NCI-H1436 (cell line): ENCODE results near the gene EPHB3.

Source experiments
- DNase-seq: peaks from one replicate; lab custom pipeline; 2025; lab: John Stamatoyannopoulos, UW

The EPHB3 gene

GRCh38 chr3:184626923-184627322 lies 65.3 kb downstream of the EPHB3 start:
- no peak for DNase-seq

DNA sequence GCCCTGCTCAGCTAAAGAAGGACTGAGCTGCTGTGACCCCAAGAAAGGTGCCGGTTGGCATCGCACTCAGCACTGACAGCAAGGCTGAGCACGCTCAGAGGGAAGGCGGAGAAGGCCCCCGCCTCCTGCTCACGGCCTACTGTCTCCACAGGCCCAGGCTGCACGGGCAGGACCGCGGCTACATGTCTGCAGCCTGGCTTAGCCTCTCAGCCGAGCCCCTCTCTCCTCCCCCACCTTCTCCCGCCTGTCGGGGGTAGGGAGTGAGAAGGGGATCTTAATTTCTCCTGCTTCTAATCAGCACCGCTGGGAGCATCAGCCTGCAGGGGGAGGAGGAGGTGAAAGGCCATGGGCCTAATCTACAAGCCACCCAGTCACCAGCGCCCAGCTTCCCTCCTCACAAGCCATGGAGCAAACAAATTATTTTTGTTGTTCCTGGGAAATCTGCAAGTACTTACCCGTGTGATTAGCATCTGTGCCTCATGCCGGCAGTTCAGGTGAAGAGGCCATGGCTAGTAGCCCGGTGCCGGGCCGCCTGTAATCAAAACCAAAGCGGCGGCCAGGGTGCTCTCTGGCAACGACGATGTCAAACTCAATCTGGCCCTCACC lies 68.1 kb downstream of the EPHB3 start:
- no peak for DNase-seq

GRCh38 chr3:184630861-184631471 lies 69.4 kb downstream of the EPHB3 start:
- no peak for DNase-seq

GRCh38 chr3:184631472-184631861 lies 69.9 kb downstream of the EPHB3 start:
- no peak for DNase-seq
